ENCODE results near the gene UMOD. TPM values are rescaled to one million over a fixed set of nuclear protein-coding genes. Genes with fewer than 3 reads are reported as not detected.

Gene UMOD
- polyA plus RNA-seq, 3 donors, result not detected

- Histone ChIP-seq H3K4me3 (replicated peaks in 1 of 3; ENCODE audit: low read depth in 2 of 3, low read length in 3 of 3) (no peak overlapping the region), H3K9ac (ENCODE audit: insufficient read depth, low read length, poor library complexity, severe bottlenecking) (no peak overlapping the region), H3K36me3 (replicated peaks in 1 of 2; ENCODE audit: control insufficient read depth in 1 of 2, insufficient read depth in 2 of 2, low read length in 2 of 2) (no peaks in the 10 kb centered on the region), H3K79me2 (ENCODE audit: insufficient read depth, low read length) (no peaks in the 10 kb centered on the region), H3K9me3 (replicated peaks in 1 of 2; ENCODE audit: control insufficient read depth in 1 of 2, insufficient read depth in 1 of 2, low read length in 2 of 2) (no peaks in the 10 kb centered on the region), H4K20me1 (ENCODE audit: insufficient read depth, low read length) (no peaks in the 10 kb centered on the region), H3K27ac (ENCODE audit: low read depth in 1 of 2, low read length in 2 of 2) (no peak overlapping the region), H2AFZ (ENCODE audit: insufficient read depth, low read depth, low read length, poor library complexity, severe bottlenecking) (no peak overlapping the region), H3K4me2 (replicated peaks; ENCODE audit: extremely low read depth, low read length, poor library complexity, severe bottlenecking) (no peak overlapping the region), H3K27me3 (ENCODE audit: control insufficient read depth in 2 of 2, insufficient read depth in 2 of 2, low read length in 2 of 2) (no peaks in the 10 kb centered on the region), H3K4me1 (ENCODE audit: control insufficient read depth in 1 of 2, insufficient read depth in 2 of 2, low read length in 2 of 2) (no peaks in the 10 kb centered on the region)
- H3K9me3 Mint-ChIP-seq, result peaks cover 0 to 2% (median 0%) of the 10 kb centered on the region in 7 donors
- H3K4me3 Mint-ChIP-seq, result no peak overlapping the region
- no peaks in the 10 kb centered on the region for H3K36me3 Mint-ChIP-seq
- H3K4me1 Mint-ChIP-seq, result no peaks in the 10 kb centered on the region
- no CpG with 5 or more reads among the region's 1 CpG for WGBS (ENCODE audit: insufficient coverage)
- TF ChIP-seq CTCF (IDR thresholded peaks at IDR 0.05), result no peak
- H3K27me3 Mint-ChIP-seq (ENCODE audit: low read depth in 3 of 3), result peaks cover 3 to 7% (median 4%) of the 10 kb centered on the region in 3 donors
- H3K27ac Mint-ChIP-seq, result no peak overlapping the region
- no peak for DNase-seq
- intact Hi-C loops (cut with micrococcal nuclease), result no loop called here
Measured at GRCh38 chr16:20307240-20307671, 45.3 kb downstream of the UMOD start.

GRCh38 chr16:20306401-20306800 lies 46.1 kb downstream of the UMOD start:
- no peak overlapping the region for H3K27ac ChIP-seq (ENCODE audit: low read depth in 1 of 2, low read length in 2 of 2)
- H2AFZ ChIP-seq (ENCODE audit: insufficient read depth, low read depth, low read length, poor library complexity, severe bottlenecking), result no peak overlapping the region
- H3K79me2 ChIP-seq (ENCODE audit: insufficient read depth, low read length), result no peaks in the 10 kb centered on the region
- no peak overlapping the region for H3K4me2 ChIP-seq (replicated peaks; ENCODE audit: extremely low read depth, low read length, poor library complexity, severe bottlenecking)
- peaks cover 3 to 7% (median 7%) of the 10 kb centered on the region in 3 donors for H3K27me3 Mint-ChIP-seq (ENCODE audit: low read depth in 3 of 3)
- H3K36me3 Mint-ChIP-seq, result no peaks in the 10 kb centered on the region
- no peaks in the 10 kb centered on the region for H3K9me3 ChIP-seq (replicated peaks in 1 of 2; ENCODE audit: control insufficient read depth in 1 of 2, insufficient read depth in 1 of 2, low read length in 2 of 2)
- no peak overlapping the region for H3K9ac ChIP-seq (ENCODE audit: insufficient read depth, low read length, poor library complexity, severe bottlenecking)
- H3K27me3 ChIP-seq (ENCODE audit: control insufficient read depth in 2 of 2, insufficient read depth in 2 of 2, low read length in 2 of 2), result no peaks in the 10 kb centered on the region
- no peak overlapping the region for H3K4me3 Mint-ChIP-seq
- intact Hi-C loops (cut with micrococcal nuclease), result no loop called here
- H4K20me1 ChIP-seq (ENCODE audit: insufficient read depth, low read length), result no peaks in the 10 kb centered on the region
- DNase-seq, result no peak
- H3K4me3 ChIP-seq (replicated peaks in 1 of 3; ENCODE audit: low read depth in 2 of 3, low read length in 3 of 3), result no peak overlapping the region
- no peak for TF ChIP-seq CTCF (IDR thresholded peaks at IDR 0.05)
- H3K4me1 Mint-ChIP-seq, result no peaks in the 10 kb centered on the region
- H3K4me1 ChIP-seq (ENCODE audit: control insufficient read depth in 1 of 2, insufficient read depth in 2 of 2, low read length in 2 of 2), result no peaks in the 10 kb centered on the region
- WGBS (ENCODE audit: insufficient coverage), result 80% methylated on average over 2 of the region's 4 CpGs
- H3K36me3 ChIP-seq (replicated peaks in 1 of 2; ENCODE audit: control insufficient read depth in 1 of 2, insufficient read depth in 2 of 2, low read length in 2 of 2), result no peaks in the 10 kb centered on the region
- H3K9me3 Mint-ChIP-seq, result peaks cover 0 to 2% (median 0%) of the 10 kb centered on the region in 7 donors
- no peak overlapping the region for H3K27ac Mint-ChIP-seq
